Stimulated activated CD8-positive, alpha-beta memory T cell treated with anti-CD3 and anti-CD28 coated beads, Interleukin-4, amount 100 ng/mL, for 1 hour (primary cell): Measurements from ENCODE around the gene MACC1.

Experiments
- DNase-seq, 2 donors: peaks; one replicate each; pipeline ENCODE4 v3.0.0-alpha.2; 2020; ENCODE audit warnings: low read depth in 2 of 2, low spot score in 1 of 2

MACC1 gene

GRCh38 chr7:20232848-20233247, 15.7 kb upstream of the MACC1 start:
- DNase-seq = no peak

- no peak for DNase-seq
Observed at GRCh38 chr7:20229646-20230500, 12.7 kb upstream of the MACC1 start.

GRCh38 chr7:20229081-20229480, 11.9 kb upstream of the MACC1 start:
- DNase-seq = no peak

GRCh38 chr7:20228654-20229053, 11.5 kb upstream of the MACC1 start:
- DNase-seq = no peak

- DNase-seq = no peak
Observed at GRCh38 chr7:20227291-20227795, 10.2 kb upstream of the MACC1 start.

- no peak for DNase-seq
Observed at GRCh38 chr7:20226860-20227259, 9.7 kb upstream of the MACC1 start.

- no peak for DNase-seq
Observed at GRCh38 chr7:20225384-20225783, 8.2 kb upstream of the MACC1 start.

GRCh38 chr7:20224025-20224424, 6.8 kb upstream of the MACC1 start:
- DNase-seq = no peak

- DNase-seq = no peak
Observed at GRCh38 chr7:20223356-20223755, 6.2 kb upstream of the MACC1 start.

- DNase-seq = no peak
Observed at GRCh38 chr7:20222219-20222828, 5.1 kb upstream of the MACC1 start.

- no peak for DNase-seq
Observed at GRCh38 chr7:20220921-20221547, 3.9 kb upstream of the MACC1 start.

GRCh38 chr7:20220293-20220761, 3.1 kb upstream of the MACC1 start:
- no peak for DNase-seq

GRCh38 chr7:20219446-20220292, 2.5 kb upstream of the MACC1 start:
- DNase-seq = peak in 1 of 2 donors; percentile 1

- DNase-seq = no peak
Observed at GRCh38 chr7:20219062-20219445, 1.9 kb upstream of the MACC1 start.

- no peak for DNase-seq
Observed at GRCh38 chr7:20218279-20218678, 1.1 kb upstream of the MACC1 start.

- DNase-seq = no peak
Observed at GRCh38 chr7:20216406-20217036, 663 bp downstream of the MACC1 start.

- DNase-seq = no peak
Observed at GRCh38 chr7:20214921-20215669, 2.1 kb downstream of the MACC1 start.

- DNase-seq = no peak
Observed at GRCh38 chr7:20214132-20214531, 3.1 kb downstream of the MACC1 start.

GRCh38 chr7:20213378-20213777, 3.8 kb downstream of the MACC1 start:
- no peak for DNase-seq

GRCh38 chr7:20211376-20211775, 5.8 kb downstream of the MACC1 start:
- no peak for DNase-seq
